ENCODE results near the gene FOXF2.

FOXF2 gene

DNA sequence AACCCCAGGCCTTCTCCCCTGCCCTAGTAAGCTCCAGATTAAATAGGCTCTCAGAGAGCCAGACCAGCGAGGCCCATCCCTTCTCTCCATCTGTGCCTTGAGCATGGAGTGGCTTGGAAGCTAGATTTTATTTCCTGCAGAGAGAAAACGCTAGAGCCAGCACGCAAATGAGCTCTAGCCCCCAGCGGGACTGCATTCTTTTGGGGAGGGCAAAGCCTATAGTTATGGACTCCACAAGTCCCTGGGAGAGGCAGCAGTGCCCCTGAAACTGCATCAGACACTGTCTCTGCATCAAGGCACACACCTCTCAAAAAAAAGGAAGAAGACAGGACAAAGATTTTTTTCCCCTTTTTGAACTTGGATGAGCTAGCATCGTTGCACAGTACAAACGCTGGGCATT lies 15.8 kb downstream of the FOXF2 start:
- DNase-seq (ENCODE audit: insufficient read length, low spot score) (no peak), FAIRE-seq (no peak)

DNA sequence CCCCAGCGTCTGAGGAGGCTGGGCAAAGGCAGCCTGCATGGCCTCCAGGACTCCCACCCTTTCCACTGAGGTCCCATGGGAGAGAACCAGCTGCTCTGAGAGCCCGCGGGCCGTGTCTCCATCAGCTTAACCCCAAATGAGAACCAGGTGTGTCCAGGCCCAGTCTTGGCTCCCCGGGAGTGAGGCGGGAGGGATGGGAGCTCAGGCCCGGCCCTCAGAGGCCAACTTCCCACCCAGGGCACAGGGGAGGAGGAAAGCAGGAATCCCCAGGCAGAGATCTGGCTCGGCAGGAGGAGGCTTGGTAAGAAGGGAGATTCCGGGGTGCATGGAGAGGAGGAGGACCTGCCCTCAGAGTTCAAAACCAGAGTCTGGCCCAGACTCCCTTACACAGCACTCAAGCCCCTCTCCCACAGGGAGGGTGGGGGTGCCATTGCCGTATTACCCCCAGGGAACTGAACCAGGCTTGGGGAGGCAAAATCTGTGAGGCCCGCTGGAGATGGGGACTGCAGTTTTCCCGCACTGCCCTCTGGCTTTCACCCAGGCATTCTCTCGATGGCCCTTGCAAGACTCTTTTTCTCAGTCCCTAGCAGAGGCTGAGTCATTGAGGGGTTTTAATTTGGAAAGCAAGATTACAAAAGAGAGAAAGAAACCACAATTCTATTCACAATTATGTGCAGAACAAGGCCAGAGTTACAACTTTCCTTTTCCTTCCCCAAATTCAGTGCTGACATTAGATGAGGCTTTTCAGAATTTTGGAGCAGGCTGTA lies 17.1 kb downstream of the FOXF2 start:
- FAIRE-seq (no peak), DNase-seq (ENCODE audit: insufficient read length, low spot score) (no peak)

DNA sequence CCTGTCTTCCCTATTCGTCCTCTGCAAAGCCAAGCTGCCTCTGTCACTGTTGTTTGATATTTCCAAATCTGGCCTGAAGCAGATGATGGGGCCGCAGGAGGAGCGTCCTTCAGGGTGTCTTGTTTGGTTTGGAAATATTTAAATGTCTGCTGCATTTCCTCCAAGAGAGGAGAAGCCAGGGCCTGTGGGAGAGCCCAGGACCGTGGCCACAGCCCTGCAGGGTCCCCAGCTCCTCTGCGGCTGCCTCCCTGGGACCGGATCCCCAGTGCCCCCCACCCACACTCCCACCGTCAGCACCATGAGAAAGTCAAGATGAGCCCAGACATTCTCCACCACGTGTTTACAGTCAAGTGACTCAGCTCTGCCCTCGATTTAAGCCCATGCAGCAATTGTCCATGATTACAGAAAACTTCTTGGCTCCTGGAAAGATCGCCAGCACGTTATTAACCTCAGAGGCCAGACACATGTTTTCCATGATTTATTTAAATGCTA lies 18.2 kb downstream of the FOXF2 start:
- DNase-seq (ENCODE audit: insufficient read length, low spot score), result no peak
- FAIRE-seq, result no peak

DNA sequence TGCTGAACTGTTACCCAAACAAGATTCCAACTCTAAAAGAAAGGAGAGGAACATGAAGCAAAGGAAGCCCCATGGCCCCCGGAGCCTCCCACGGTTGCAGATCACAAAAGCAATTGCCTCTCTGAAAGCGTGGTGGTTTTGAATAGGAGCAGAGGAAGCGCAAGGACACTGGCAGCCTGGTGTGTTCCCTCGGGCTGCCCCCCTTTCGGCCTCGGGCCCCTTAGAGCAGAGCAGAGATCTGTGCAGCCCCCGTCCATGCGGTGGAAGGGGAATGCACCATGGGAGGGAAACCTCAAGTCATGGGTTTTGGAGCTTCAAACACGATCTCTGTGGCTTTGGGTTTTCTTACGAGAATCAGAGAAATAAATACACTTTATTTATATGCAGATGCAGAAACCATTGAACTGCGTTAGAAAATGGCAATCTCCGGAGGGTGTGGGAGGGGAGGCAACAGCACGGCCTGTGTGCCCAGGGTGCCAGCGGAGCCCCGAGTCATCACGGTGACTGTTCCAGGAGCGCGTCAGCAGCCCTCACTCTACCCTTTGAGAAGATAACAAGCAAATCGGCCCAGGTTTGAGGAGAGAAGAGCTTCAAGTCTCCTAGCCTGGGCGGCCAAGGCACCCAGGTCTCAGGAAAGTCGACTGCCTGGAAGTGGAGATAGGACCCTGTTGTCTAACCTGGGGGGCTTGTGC lies 20.5 kb downstream of the FOXF2 start:
- no peak for FAIRE-seq
- no peak for DNase-seq (ENCODE audit: insufficient read length, low spot score)

DNA sequence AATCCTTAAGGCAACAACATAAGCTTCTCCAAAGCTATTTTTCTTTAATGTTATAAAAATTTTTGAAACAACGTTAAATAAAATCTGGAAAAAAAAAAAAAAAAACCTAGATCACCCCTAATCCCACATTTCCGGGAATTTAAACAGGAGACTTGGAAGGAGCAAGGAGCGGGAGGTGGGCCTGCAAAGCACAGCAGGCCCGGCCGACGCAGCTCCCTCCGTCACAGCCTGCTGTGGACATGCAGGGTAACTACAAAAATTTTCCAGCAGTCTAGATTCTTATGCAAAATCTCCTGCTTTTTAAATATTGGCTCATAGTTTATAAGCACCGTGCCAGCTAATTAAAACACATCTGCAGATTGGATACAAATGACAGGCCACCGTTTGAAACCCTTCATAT lies 23.5 kb downstream of the FOXF2 start:
- FAIRE-seq (no peak), DNase-seq (ENCODE audit: insufficient read length, low spot score) (no peak)

DNA sequence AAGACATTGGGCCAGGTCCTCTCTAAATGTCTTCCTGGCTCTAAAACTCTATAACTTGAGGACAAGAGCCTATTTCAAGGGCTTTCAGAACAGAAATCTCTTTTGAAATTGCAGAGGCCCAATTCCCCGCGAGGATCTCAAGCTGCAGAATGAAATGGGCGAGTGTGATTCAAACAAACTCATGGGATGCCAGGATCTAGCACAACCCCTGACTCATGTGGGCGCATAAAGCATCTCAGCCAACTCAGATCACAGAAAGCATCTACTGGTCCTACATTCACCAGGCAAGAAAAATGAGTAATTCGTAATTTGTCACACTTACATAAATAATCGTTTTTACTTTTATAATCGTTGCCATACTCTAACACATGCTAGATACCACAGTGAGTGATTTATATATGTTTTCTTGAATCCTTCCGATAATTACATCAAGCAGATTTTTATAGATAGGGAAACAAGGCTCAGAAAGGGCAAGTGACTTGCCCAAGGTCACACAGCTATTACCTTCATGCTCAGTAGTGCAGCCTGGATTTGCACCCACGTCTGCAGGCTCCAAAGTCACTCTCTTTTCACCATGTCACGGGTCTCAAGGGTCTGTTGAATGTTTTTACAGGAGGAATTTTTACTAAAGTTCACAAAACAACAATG lies 26.2 kb downstream of the FOXF2 start:
- DNase-seq (ENCODE audit: insufficient read length, low spot score) (no peak), FAIRE-seq (no peak)

DNA sequence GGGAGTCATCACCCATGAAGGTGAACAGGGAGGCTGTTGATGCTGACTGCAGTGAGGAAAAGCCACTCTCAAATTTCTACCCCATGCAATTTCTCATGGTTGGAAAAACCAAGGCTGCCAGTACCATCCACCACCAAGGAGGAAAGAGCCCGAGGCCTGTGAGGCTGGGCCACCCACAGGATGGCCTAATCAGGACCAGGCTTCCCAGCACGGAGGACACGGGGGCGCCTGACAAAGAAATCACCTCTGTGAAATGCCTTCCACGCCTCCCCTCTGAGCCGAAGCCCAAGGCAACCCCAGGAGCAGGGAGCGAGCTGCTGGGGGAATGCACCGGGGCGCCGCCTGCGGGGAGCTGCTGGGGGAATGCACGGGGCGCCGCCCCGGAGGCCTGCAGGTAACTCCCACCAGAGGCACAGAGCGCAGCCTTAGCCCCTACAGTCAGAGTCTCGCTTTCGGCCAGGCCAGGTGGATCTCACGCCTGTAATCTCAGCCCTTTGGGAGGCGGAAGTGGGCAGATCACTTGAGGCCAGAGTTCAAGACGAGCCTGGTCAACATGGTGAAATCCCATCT lies 26.9 kb downstream of the FOXF2 start:
- no peak for DNase-seq (ENCODE audit: insufficient read length, low spot score)
- no peak for FAIRE-seq

DNA sequence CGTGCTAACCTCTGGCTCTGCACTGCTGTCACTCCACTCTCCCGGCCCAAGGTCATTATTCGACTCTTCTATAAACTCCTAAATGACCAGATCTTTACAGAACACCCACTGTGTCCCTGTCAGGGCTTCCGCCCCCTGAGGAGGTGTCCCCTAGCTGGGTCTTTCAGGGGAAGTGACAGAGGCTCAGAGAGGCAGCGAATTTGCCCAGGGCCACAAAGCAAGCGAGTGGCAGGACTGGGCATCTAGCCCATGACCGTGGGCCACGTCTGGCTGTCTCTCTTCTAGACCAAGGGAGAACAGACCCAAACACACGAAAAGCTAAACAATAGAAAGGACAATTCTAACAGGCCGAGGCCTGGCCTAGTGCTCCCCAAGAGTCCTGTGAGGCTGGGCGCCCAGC lies 27.4 kb downstream of the FOXF2 start:
- no peak for DNase-seq (ENCODE audit: insufficient read length, low spot score)
- FAIRE-seq, result no peak

DNA sequence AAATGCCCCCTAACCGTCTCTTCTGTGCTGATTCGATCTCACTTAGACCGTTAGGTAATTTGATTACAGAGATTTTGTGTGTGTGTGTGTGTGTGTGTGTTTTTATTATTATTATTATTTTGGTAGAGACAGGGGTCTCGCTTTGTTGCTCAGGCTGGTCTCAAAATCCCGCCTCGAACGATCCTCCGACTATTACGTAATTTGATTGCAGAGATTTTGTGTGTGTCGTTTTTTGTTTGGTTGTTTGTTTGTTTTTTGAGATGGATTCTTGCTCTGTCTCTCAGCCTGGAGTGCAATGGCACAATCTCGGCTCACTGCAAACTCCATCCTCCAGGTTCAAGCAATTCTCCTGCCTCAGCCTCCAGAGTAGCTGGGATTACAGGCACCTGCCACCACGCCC lies 28.3 kb downstream of the FOXF2 start:
- DNase-seq (ENCODE audit: insufficient read length, low spot score), result no peak
- no peak for FAIRE-seq

DNA sequence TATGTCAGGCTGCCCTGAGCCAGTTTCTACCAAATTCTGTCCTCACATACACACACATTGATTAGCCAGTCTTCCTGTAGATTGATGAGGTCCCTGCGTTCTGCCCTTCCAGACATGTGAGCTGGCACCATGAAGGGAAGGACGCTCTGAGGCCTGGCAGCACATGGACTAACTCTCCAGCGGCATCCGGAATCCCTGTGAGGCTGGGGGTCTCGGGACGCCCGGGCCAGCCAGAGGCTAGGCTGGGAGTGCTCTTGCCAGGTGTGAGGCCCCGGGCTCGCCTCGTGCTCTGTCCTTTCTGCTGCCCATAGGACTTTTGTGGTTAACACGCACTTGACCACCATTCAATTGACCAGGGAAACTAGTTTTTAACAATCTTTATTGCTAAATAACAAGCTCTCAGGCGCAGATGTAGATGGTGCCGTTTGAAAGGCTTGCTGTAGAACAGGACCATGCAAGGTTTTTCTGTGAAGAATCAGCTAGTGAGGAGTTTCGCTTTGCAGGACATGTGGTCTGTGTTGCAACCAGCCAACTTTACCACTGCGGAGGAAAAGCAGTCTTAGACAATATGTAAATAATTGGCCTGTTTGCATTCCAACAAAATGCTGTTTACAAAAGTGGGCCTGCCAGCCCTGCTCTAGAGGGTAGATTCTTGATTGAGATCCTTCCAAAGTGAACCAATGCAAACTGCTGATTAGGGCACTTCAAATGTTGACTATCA lies 29.3 kb downstream of the FOXF2 start:
- no peak for DNase-seq (ENCODE audit: insufficient read length, low spot score)

DNA sequence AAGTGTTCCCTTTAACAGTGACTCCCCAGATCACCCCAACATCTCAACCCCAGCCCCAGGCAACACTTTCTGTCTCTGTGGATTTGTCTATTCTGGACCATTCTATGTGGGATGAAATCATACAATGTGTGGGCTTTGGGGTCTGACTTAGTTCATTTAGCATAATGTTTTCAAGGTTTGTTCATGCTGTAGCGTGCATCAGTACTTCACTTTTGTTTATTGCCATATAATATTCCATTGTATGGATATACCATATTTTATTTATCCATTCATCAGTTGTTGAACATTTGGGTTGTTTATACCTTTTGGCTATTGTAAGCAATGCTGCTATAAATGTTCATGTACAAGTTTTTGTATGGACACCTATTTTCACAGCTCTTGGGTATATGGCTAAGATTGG lies 31.0 kb downstream of the FOXF2 start:
- DNase-seq (ENCODE audit: insufficient read length, low spot score) (no peak), FAIRE-seq (no peak)

More for the DNA sequence above, 29.3 kb downstream of the FOXF2 start:
- no peak for FAIRE-seq

DNA sequence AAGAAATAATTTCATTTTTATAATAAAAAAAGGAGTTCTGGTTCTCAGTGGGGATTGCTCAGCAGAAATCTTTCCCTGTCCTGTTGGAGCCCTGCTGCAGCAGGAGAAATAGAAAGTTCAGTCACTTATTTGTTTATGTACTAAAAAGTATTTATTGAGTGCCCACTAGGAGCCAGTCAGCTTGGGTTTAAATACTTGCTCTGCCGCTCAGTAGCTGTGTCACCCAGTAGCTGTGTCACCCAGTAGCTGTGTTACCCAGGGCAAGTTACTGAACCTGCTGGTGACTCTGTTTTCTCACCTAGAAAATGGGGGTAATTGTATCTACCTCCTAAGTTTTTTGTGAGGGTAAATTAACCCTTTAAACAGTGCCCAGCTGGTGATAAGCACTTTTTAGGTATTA lies 32.9 kb downstream of the FOXF2 start:
- DNase-seq (ENCODE audit: insufficient read length, low spot score) (no peak), FAIRE-seq (no peak)

DNA sequence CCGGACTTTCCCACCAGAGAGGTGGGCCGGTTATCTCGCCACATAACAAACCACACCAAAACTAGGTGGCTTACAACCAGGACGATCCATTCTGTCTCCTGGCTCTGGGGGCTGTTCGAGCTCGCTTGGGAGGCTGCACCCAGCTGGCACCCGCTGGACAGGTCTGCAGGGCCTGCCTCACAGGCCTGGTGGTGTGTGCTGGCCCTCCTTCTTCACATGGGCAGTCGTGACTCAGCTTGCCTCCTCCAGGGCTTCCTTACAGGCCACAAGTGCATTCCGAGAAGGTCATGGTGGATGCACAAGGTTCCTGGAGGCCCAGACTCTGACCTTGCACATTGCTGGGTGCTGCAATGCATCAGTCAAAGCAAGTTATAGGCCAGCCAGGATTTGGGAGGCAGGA lies 34.2 kb downstream of the FOXF2 start:
- DNase-seq (ENCODE audit: insufficient read length, low spot score), result no peak

DNA sequence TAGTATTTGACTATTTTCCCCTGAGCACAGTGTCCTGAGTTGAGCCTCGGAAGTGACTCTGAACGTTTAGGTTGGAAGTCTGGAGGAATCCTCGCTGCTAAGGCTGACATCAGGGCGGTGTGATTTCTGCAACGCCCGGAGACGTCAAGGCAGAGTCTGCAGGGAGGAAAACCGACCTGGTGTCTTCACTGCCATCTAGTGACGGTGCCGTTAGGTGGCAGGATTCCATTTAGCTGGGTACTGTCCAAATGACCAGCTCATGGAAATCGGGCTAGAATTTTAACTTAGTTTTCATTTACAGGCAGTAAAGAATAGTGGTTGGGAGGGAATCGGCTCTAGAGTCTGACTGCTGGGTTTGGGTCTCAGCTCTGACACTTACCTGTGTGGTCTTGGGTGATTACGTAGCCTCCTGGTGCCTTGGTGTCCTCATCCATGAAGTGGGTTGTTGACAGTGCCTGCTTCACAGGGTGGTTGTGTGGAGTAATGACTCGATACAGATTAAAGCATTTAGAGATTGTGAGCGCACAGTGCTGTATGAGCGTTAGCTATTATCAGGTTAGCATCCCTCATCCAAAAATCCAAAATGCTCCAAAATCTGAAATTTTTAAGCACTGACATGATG lies 35.0 kb downstream of the FOXF2 start:
- DNase-seq (ENCODE audit: insufficient read length, low spot score) (peak; percentile 37), FAIRE-seq (no peak)

More for the DNA sequence above, 34.2 kb downstream of the FOXF2 start:
- no peak for FAIRE-seq

DNA sequence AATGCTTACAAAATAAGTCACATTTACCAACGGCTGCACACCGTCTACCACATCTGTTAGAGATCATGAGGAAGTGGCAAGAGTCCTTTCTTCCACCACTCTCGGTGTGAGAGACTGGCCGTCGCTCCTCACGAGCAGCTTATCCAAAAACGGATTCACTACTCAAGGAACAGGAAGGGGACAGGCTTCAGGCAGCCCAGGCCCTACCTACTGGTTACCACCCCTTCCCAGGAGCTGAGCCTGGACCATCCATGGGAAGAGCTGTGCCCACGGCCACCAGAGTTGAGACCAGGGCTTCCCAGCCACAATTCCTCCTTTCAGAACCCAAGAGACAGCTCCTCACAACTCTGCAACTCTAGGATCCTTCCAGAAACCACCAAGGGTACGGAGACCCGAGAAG lies 37.0 kb downstream of the FOXF2 start:
- no peak for DNase-seq (ENCODE audit: insufficient read length, low spot score)
- FAIRE-seq, result no peak

DNA sequence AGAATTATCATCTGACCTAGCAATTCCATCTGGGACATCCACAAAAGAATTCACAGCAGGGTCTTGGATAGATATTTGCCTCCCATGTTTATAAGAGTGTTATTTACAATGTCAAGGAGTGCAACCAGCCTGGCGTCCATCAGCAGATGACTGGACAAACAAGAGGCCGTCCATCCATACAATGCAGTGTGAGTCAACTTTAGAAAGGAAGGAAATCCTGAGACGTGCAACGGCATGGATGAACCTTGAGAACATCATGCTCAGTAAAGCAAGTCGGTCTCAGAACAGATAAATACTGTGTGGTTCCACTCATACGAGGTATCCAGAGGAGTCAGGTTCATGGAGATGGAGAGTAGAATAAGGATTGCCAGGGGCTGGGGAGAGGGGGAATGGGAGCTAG lies 46.4 kb downstream of the FOXF2 start:
- DNase-seq (ENCODE audit: insufficient read length, low spot score), result no peak
- FAIRE-seq, result no peak

DNA sequence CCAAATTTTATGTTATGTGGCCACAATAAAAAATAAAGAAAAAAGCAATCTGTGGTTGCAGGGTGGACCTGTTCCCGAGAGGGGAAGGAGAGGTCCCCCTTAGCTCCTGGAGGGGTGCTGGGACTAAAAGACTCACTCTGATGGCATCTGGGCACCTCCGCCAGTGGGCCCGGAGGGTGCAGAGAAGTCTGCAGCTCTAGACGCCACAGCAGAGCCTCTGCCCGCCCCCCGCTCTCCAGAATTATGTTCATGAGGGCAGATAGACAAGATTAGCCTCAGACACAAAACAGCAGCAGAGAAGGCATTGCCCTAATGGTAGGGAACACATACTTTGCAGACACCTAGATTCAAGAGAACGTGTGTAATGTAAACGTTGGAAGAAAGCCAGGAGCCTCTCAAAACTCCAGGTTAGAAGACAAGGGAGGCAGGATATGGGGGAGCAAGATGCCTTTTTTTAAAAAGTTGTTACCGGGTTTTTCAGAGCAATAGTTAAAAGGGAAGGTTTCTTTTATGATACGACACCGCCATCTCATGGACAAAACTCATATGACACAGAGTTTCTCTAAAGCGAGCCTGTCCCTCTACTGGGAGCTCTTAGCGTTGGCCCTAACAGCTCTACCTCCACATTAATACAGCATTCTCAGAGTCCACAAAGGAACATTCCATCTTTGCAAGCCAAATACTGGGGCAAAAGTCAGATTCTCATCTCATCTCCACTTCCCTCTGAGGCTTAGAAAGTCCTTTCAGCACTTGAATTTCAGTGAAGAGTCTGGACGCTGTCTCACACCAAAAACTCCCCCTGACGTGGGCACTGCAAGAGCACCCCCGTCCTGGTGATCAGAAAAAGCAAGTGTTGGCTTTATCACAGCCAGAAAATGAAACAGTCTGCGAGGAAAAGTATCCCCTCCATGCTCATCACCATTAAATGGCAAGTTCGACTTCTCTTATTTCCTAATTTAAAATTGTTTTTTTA lies 47.2 kb downstream of the FOXF2 start:
- peak; percentile 56 for DNase-seq (ENCODE audit: insufficient read length, low spot score)

DNA sequence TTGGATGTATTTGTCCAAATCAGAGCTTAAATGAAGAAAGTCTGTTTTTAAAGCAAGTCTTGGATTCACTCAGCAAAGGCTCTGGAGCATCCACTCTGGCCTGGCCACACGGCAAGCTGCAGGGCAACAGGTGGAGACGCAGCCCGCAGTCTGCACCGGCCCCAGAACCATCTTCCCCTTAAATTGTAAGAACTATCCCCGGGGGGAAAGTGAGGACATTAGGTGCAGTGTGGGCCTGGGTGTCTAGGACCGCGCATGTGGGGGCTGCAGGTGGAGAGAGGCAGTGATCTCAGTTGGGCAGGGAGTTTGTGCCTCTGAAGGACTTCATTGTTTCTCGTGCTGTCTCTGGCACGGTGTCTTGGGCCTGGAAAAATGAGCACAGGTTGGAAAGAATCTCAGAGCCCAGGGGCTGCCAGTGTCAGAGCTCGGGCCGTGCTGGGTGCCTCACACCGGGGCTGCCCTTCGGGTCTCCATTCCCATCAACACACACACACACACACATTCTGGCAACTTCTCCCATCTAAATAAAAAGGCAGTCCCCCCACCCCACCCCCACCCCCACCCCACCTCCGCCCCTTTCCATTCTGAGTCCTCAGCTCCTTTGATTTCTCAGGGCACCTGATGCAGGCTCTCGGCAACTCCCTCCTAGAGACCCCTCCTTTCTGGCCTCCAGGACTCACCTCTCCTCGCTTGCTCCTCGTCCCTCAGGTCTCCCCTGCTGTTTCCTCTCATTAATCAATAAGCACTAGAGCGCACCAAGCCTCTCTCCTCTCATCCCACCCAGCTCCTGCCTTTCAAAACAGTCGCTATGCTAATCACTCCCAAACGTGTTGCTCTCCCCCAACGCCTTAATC lies 48.4 kb downstream of the FOXF2 start:
- no peak for FAIRE-seq
- no peak for DNase-seq (ENCODE audit: insufficient read length, low spot score)

More for the DNA sequence above, 47.2 kb downstream of the FOXF2 start:
- peak; percentile 86 for FAIRE-seq

Data from GM19239 (cell line).